ENCODE data around the gene PDGFRB. TPM values are rescaled to one million over a fixed set of nuclear protein-coding genes. Genes with fewer than 3 reads are reported as not detected.

PDGFRB gene
- total RNA-seq, 1 experiment from 2014 or later, result 1.8 TPM

DNA sequence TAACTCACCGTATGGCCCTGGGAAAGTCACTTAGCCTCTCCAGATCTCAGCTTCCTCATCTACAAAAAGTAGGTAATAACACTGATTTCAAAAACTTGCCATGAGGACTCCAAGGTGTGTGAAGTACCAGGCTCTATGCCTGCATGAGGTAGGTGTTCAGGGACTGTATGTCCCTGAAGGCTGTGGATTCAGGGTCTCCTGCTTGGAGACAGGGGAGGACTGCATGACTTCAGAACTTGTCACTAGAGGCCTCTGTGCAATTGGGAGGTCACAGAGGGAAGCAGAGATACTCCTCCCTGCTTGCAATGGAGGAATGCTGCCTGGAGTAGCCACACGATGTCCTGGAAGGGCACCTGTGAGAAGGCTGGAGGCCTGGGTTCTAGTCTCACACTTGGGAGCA, 2.2 kb downstream of the PDGFRB start:
- Histone ChIP-seq H3K4me3 (ENCODE audit: low read depth in 2 of 2, low read length in 2 of 2) (no peak overlapping the region), H3K9me3 (ENCODE audit: control insufficient read depth, insufficient read depth, low read depth, low read length) (no peaks in the 10 kb centered on the region), H3K4me1 (ENCODE audit: control insufficient read depth, insufficient read depth, low read length) (peaks cover 8% of the 10 kb centered on the region), H3K36me3 (ENCODE audit: control insufficient read depth, insufficient read depth, low read length) (no peaks in the 10 kb centered on the region), H3K27me3 (ENCODE audit: control insufficient read depth, insufficient read depth, low read length) (no peaks in the 10 kb centered on the region), H3K27ac (ENCODE audit: low read length) (no peak overlapping the region)
- POLR2A ChIA-PET, result no interaction called here
- intact Hi-C loops (cut with micrococcal nuclease; ENCODE audit: unreplicated experiment), result no loop called here
- DNase-seq (ENCODE audit: low read depth, low spot score) (no peak), ATAC-seq (no peak)
- no TSS peak for BruUV-seq (replicated peaks)
- in situ Hi-C loops (cut with HindIII; ENCODE audit: low pct_unique_long_range_greater_than_20kb, low sequenced_read_pairs), result no loop called here
- no peak for TF ChIP-seq SIN3A (IDR thresholded peaks at IDR 0.05; ENCODE audit: borderline replicate concordance, insufficient read depth, low read depth, low read length)
- no peak for TF ChIP-seq TCF7L2 (IDR thresholded peaks at IDR 0.05; ENCODE audit: low read depth, low read length)
- TF ChIP-seq POLR2AphosphoS5 (IDR thresholded peaks at IDR 0.05; ENCODE audit: low read depth, low read length), result no peak
- TF ChIP-seq, protein P1, sequence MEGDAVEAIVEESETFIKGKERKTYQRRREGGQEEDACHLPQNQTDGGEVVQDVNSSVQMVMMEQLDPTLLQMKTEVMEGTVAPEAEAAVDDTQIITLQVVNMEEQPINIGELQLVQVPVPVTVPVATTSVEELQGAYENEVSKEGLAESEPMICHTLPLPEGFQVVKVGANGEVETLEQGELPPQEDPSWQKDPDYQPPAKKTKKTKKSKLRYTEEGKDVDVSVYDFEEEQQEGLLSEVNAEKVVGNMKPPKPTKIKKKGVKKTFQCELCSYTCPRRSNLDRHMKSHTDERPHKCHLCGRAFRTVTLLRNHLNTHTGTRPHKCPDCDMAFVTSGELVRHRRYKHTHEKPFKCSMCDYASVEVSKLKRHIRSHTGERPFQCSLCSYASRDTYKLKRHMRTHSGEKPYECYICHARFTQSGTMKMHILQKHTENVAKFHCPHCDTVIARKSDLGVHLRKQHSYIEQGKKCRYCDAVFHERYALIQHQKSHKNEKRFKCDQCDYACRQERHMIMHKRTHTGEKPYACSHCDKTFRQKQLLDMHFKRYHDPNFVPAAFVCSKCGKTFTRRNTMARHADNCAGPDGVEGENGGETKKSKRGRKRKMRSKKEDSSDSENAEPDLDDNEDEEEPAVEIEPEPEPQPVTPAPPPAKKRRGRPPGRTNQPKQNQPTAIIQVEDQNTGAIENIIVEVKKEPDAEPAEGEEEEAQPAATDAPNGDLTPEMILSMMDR (IDR thresholded peaks at IDR 0.05), result no peak
- TF ChIP-seq, protein P2, sequence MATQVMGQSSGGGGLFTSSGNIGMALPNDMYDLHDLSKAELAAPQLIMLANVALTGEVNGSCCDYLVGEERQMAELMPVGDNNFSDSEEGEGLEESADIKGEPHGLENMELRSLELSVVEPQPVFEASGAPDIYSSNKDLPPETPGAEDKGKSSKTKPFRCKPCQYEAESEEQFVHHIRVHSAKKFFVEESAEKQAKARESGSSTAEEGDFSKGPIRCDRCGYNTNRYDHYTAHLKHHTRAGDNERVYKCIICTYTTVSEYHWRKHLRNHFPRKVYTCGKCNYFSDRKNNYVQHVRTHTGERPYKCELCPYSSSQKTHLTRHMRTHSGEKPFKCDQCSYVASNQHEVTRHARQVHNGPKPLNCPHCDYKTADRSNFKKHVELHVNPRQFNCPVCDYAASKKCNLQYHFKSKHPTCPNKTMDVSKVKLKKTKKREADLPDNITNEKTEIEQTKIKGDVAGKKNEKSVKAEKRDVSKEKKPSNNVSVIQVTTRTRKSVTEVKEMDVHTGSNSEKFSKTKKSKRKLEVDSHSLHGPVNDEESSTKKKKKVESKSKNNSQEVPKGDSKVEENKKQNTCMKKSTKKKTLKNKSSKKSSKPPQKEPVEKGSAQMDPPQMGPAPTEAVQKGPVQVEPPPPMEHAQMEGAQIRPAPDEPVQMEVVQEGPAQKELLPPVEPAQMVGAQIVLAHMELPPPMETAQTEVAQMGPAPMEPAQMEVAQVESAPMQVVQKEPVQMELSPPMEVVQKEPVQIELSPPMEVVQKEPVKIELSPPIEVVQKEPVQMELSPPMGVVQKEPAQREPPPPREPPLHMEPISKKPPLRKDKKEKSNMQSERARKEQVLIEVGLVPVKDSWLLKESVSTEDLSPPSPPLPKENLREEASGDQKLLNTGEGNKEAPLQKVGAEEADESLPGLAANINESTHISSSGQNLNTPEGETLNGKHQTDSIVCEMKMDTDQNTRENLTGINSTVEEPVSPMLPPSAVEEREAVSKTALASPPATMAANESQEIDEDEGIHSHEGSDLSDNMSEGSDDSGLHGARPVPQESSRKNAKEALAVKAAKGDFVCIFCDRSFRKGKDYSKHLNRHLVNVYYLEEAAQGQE (IDR thresholded peaks at IDR 0.05; ENCODE audit: insufficient read depth in 1 of 2, low read depth in 2 of 2, low read length in 1 of 2), result no peak
- CTCF ChIA-PET, result no interaction called here

DNA sequence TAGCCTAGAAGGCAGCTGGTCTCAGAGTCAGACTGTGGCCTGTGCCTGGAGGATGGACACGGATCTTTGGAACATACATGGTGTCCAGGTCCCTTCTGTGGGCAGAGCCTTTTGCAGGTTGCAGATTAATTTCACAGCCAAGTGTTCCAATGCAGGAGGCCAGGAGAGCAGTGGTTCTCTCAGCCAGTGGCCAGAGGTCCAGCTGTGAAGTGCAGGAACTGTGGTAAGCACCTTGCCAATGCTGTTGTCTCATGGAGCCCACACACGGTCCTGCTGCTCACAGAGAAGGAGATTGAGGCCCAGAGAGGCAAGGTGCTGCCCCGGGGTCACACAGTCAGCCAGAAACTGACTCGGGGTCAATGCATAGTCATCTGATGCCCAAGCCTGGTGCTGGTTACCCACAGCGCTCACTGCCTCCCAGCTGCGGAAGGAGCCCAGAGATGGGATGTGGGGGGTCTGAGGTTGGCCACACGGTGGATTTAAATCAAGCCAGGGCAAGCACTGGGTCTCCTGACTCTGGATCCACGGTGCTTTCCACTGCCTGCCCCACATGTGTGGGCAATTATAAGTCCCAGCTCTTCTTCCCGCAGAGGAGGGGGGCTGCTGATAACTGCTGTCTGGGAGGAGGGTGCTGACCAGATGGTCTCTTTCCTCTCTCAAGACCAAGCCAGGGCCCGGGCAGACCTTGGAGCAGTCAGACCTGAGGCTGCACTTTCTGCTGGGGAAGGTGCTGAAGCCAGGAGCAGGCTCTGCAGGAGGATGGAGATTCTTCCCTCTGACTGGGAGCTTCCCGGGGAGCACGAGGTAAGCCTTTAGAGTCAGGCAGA, 2.8 kb downstream of the PDGFRB start:
- CTCF ChIA-PET, result no interaction called here
- intact Hi-C loops (cut with micrococcal nuclease; ENCODE audit: unreplicated experiment) (no loop called here), in situ Hi-C loops (cut with HindIII; ENCODE audit: low pct_unique_long_range_greater_than_20kb, low sequenced_read_pairs) (no loop called here)
- DNase-seq (ENCODE audit: low read depth, low spot score) (no peak), ATAC-seq (no peak)
- no peak overlapping the region for H3K27ac ChIP-seq (ENCODE audit: low read length)
- BruUV-seq (replicated peaks), result no TSS peak
- POLR2A ChIA-PET, result no interaction called here
- H3K4me3 ChIP-seq (ENCODE audit: low read depth in 2 of 2, low read length in 2 of 2), result no peak overlapping the region
- H3K4me1 ChIP-seq (ENCODE audit: control insufficient read depth, insufficient read depth, low read length), result peaks cover 8% of the 10 kb centered on the region
- no peaks in the 10 kb centered on the region for H3K27me3 ChIP-seq (ENCODE audit: control insufficient read depth, insufficient read depth, low read length)
- TF ChIP-seq, protein P1 (IDR thresholded peaks at IDR 0.05), result no peak
- TF ChIP-seq TCF7L2 (IDR thresholded peaks at IDR 0.05; ENCODE audit: low read depth, low read length), result no peak
- TF ChIP-seq, protein P2 (IDR thresholded peaks at IDR 0.05; ENCODE audit: insufficient read depth in 1 of 2, low read depth in 2 of 2, low read length in 1 of 2), result no peak
- TF ChIP-seq SIN3A (IDR thresholded peaks at IDR 0.05; ENCODE audit: borderline replicate concordance, insufficient read depth, low read depth, low read length), result no peak
- TF ChIP-seq POLR2AphosphoS5 (IDR thresholded peaks at IDR 0.05; ENCODE audit: low read depth, low read length), result no peak
- no peaks in the 10 kb centered on the region for H3K36me3 ChIP-seq (ENCODE audit: control insufficient read depth, insufficient read depth, low read length)
- no peaks in the 10 kb centered on the region for H3K9me3 ChIP-seq (ENCODE audit: control insufficient read depth, insufficient read depth, low read depth, low read length)
